HCT116 (cell line): ENCODE measurements around the gene WSB2. TPM values are rescaled to one million over a fixed set of nuclear protein-coding genes. Genes with fewer than 3 reads are reported as not detected.

Source experiments
- ATF3 ChIP-seq: IDR thresholded peaks from 2 replicates; pipeline ENCODE4 v1.6.1; 2012
- CEBPB ChIP-seq: IDR thresholded peaks from 2 replicates; pipeline ENCODE4 v1.6.1; 2012; ENCODE audit warnings: low read depth
- CTCF ChIP-seq, 3 experiments: fragments of 200-600 bp in 1 of 3; sonication (generic) in 1 of 3; IDR thresholded peaks in 2 of 3; conservative IDR thresholded peaks in 1 of 3; 2 replicates each; pipeline ENCODE4 v1.5.1; 2012 to 2017; ENCODE audit warnings: low read depth in 2 of 3, low read length in 2 of 3, antibody characterized with exemption in 1 of 3, borderline replicate concordance in 1 of 3, control low read depth in 1 of 3, mild to moderate bottlenecking in 1 of 3, mixed read lengths in 1 of 3, mixed run types in 1 of 3, moderate library complexity in 1 of 3; ENCODE audit not compliant: insufficient read depth in 1 of 3
- EZH2 ChIP-seq: fragments of 200-600 bp; sonication (generic); IDR thresholded peaks from 2 replicates; pipeline ENCODE4 v1.6.1; 2017; ENCODE audit warnings: antibody characterized with exemption, mixed run types
- EZH2phosphoT487 ChIP-seq: fragments of 200-600 bp; IDR thresholded peaks from 2 replicates; pipeline ENCODE4 v1.6.1; 2018; ENCODE audit warnings: antibody characterized with exemption, borderline replicate concordance
- FOSL1 ChIP-seq: IDR thresholded peaks from 2 replicates; pipeline ENCODE4 v1.6.1; 2012; ENCODE audit warnings: low read depth
- RAD21 ChIP-seq: IDR thresholded peaks from 2 replicates; pipeline ENCODE4 v1.6.1; 2012; ENCODE audit warnings: low read depth, mild to moderate bottlenecking
- SIN3A ChIP-seq: IDR thresholded peaks from 2 replicates; pipeline ENCODE4 v1.6.1; 2012; ENCODE audit warnings: low read depth
- SP1 ChIP-seq: IDR thresholded peaks from 2 replicates; pipeline ENCODE4 v1.6.1; 2012; ENCODE audit warnings: low read depth
- SRF ChIP-seq: IDR thresholded peaks from 2 replicates; pipeline ENCODE4 v1.6.1; 2012; ENCODE audit warnings: low read depth
- total RNA-seq: library from RNA; stranded (reverse); gene quantifications from one replicate; pipeline ENCODE4 v1.2.1, GENCODE V29; 2021; ENCODE audit not compliant: unreplicated experiment

The WSB2 gene
- total RNA-seq, 1 experiment from 2014 or later = 97.0 TPM

GRCh38 chr12:117985182-117985581 is 75.8 kb downstream of the WSB2 start (continued):
- TF ChIP-seq EZH2phosphoT487 (no peak), SIN3A (no peak), EZH2 (no peak), SP1 (peak; percentile 19; the same call in 1 of the 2 replicates), SRF (no peak), RAD21 (no peak), FOSL1 (peak; percentile 57), CTCF (IDR thresholded peaks at IDR 0.05 in 2 of 3, conservative IDR thresholded peaks at IDR 0.05 in 1 of 3; ENCODE audit: borderline replicate concordance in 1 of 3, insufficient read depth in 1 of 3, low read depth in 2 of 3, low read length in 2 of 3) (no peak), ATF3 (no peak), CEBPB (no peak)
- TF ChIP-seq, all 23 proteins: peak for 4

Other genes starting within 250 kb of the WSB2 start
- 10.1 TPM for gene KSR2, start 92.2 kb downstream of the WSB2 start, total RNA-seq
- 78.6 TPM for gene RFC5, start 44.5 kb downstream of the WSB2 start, total RNA-seq
- 42.6 TPM for gene VSIG10, start 42.8 kb upstream of the WSB2 start, total RNA-seq
- 220 TPM for gene PEBP1, start 74.9 kb upstream of the WSB2 start, total RNA-seq